K562 (cell line): ENCODE results near the gene TMEM151A. TPM values are rescaled to one million over a fixed set of nuclear protein-coding genes. Genes with fewer than 3 reads are reported as not detected.

ENCODE experiments used
- BCL6 ChIP-seq: fragments of 250-450 bp; sonication (Bioruptor Pico); IDR thresholded peaks from 2 replicates; pipeline ENCODE4 v1.4.0; 2020
- CHD1 ChIP-seq: fragments of 200-600 bp; sonication (generic); IDR thresholded peaks from one replicate; pipeline ENCODE4 v1.6.1; 2012; ENCODE audit warnings: mild to moderate bottlenecking, moderate library complexity, low read length, inconsistent platforms
- GMEB1 ChIP-seq: fragments of 250-450 bp; sonication (Bioruptor Pico); IDR thresholded peaks from 2 replicates; pipeline ENCODE4 v1.4.0; 2020; ENCODE audit warnings: mild to moderate bottlenecking
- HDAC6 ChIP-seq: IDR thresholded peaks from 2 replicates; pipeline ENCODE4 v1.6.1; 2012; ENCODE audit warnings: low read depth, mild to moderate bottlenecking, control low read depth, inconsistent platforms, low read length, moderate library complexity
- KLF16 ChIP-seq: IDR thresholded peaks from 2 replicates; pipeline ENCODE4 v1.6.1; 2016; ENCODE audit warnings: antibody characterized with exemption
- MYBL2 ChIP-seq, 2 experiments: fragments of 450-650 bp in 1 of 2; sonication (generic) in 1 of 2; formaldehyde crosslinking in 1 of 2; IDR thresholded peaks; 2 replicates each; pipeline versions ENCODE4 v1.6.1 to v1.8.1; 2017 to 2022; ENCODE audit warnings: borderline replicate concordance in 1 of 2, inconsistent platforms in 1 of 2, low read depth in 1 of 2, mild to moderate bottlenecking in 1 of 2, missing genetic modification reagents in 1 of 2, moderate library complexity in 1 of 2
- NELFE ChIP-seq: IDR thresholded peaks from 2 replicates; pipeline ENCODE4 v1.6.1; 2011; ENCODE audit warnings: mild to moderate bottlenecking; ENCODE audit not compliant: insufficient read depth, insufficient read length
- NFATC3 ChIP-seq: fragments of 450-650 bp; IDR thresholded peaks from 2 replicates; pipeline ENCODE4 v1.6.1; 2017; ENCODE audit warnings: mild to moderate bottlenecking
- RNF219 ChIP-seq: fragments of 250-450 bp; sonication (Bioruptor Pico); IDR thresholded peaks from 2 replicates; pipeline ENCODE4 v1.5.0; 2022; ENCODE audit warnings: mild to moderate bottlenecking
- SMAD4 ChIP-seq: fragments of 250-450 bp; sonication (Bioruptor Pico); conservative IDR thresholded peaks from 2 replicates; pipeline ENCODE4 v1.8.0; 2021; ENCODE audit warnings: inconsistent platforms, mild to moderate bottlenecking, moderate library complexity
- SNRNP70 ChIP-seq: fragments of 200-400 bp; formaldehyde crosslinking; optimal IDR thresholded peaks from 2 replicates; pipeline ENCODE3; 2017; ENCODE audit warnings: low read depth, low read length
- TAL1 ChIP-seq: fragments of 450-650 bp; IDR thresholded peaks from 2 replicates; pipeline ENCODE4 v1.6.1; 2016; ENCODE audit warnings: mild to moderate bottlenecking
- ZKSCAN3 ChIP-seq: fragments of 250-450 bp; sonication (Bioruptor Pico); IDR thresholded peaks from 2 replicates; pipeline ENCODE4 v1.4.0; 2020
- ZNF644 ChIP-seq: fragments of 200-800 bp; sonication (Bioruptor generic); IDR thresholded peaks from 2 replicates; pipeline ENCODE4 v1.6.1; 2016; ENCODE audit warnings: low read depth, missing genetic modification characterization, missing compliant biosample characterization
- ZZZ3 ChIP-seq: fragments of 450-650 bp; IDR thresholded peaks from 2 replicates; pipeline ENCODE4 v1.6.1; 2016; ENCODE audit warnings: antibody characterized with exemption, mild to moderate bottlenecking, moderate library complexity
- polyA plus RNA-seq, 8 experiments: library from polyadenylated mRNA; depleted of rRNA in 4 of 8; stranded (reverse) in 5 of 8; unstranded in 3 of 8; fragments of >200 nt; fragmentation: Nextera tagmentation in 2 of 8; fragmentation: Illumina TruSeq in 1 of 8; extraction: Ambion mirVana in 2 of 8; extraction: Trizol in 1 of 8; gene quantifications; 2 replicates each; pipeline versions ENCODE4 v1.2.1 to v1.2.3, GENCODE V29; 2011 to 2014; ENCODE audit warnings: inconsistent platforms in 1 of 8, missing spikeins in 1 of 8
- total RNA-seq, 7 experiments: library from RNA; depleted of rRNA in 6 of 7; stranded (reverse); fragments of >200 nt in 6 of 7; fragmentation: Illumina TruSeq in 2 of 7; extraction: Trizol in 2 of 7; gene quantifications; 2 replicates each; pipeline versions ENCODE4 v1.2.1 to v1.2.3, GENCODE V29; 2011 to 2021; ENCODE audit warnings: low replicate concordance in 1 of 7
- TF ChIP-seq, protein P1 (sequence below): IDR thresholded peaks from 3 replicates; pipeline ENCODE4 v1.6.1; 2011; ENCODE audit warnings: borderline replicate concordance, mild to moderate bottlenecking; ENCODE audit not compliant: insufficient read length, insufficient read depth
- TF ChIP-seq, protein P2 (sequence below), 2 experiments: fragments of 450-650 bp; conservative IDR thresholded peaks; 2 replicates each; pipeline ENCODE4 v1.6.1; 2017; ENCODE audit warnings: mild to moderate bottlenecking in 2 of 2, moderate library complexity in 2 of 2

TMEM151A gene
- total and polyA plus RNA-seq, 9 of the 15 experiments (the other 6 are each of a cell fraction or from before 2014, with no cell fraction given): not detected

DNA sequence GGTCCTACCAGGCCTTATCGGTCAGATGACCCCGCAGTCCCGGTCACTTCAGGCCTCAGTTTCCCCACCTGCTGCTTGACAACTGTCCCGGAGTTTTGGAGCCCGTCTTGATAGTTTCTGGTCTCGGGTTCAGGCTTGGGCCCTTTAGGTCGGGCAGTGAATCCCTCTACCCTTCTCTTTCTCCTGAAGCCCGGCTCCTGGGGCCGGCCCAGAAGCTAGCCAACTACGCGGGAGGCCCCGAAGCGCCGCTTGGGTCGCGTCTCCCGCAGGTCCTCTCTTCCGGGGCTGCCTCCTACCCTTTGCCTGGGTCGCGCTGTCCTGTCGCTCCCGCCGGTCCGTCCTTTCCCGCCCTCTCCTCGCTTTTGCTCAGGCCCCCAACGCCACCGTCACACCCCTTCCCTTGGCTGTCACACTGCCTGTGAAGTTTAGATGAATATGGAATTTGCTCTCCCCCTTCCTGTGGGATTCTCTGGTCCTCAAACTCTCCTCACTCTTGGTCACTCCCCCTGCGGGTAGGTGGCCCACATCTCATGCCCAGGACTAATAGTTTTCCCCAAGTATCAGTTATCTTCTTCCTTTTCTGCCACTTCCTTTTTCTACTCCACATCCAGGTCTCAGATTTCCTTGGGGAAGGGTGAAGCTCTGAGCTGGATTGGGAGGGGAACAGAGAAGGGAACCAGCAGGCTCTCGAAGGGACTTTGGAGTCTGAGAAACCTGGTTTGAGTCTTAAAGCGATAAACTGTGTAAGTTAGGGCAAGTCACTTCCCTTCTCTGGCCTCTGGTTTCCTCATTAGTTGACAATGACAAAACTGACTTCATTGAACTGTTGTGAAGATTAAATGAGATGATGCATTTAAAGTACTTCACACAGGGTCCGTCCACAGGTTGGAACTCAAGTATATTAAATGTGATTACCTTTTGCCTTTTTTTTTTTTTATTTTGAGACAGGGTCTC lies 22.5 kb upstream of the TMEM151A start (continued):
- TF ChIP-seq CHD1 (peak; percentile 92), ZZZ3 (no peak; the same call in 1 of the 2 replicates), GMEB1 (CRISPR knock-in tag) (no peak), NELFE (no peak), ZKSCAN3 (CRISPR knock-in tag) (no peak), TAL1 (no peak), ZNF644 (no peak), RNF219 (no peak), BCL6 (CRISPR knock-in tag) (no peak), HDAC6 (no peak), MYBL2 (IDR thresholded peaks at IDR 0.05; ENCODE audit: low read depth) (no peak), MYBL2 (CRISPR knock-in tag; IDR thresholded peaks at IDR 0.05; ENCODE audit: borderline replicate concordance) (no peak), KLF16 (no peak), SNRNP70 (no peak), NFATC3 (no peak), SMAD4 (CRISPR knock-in tag) (no peak)
- TF ChIP-seq, protein P1, sequence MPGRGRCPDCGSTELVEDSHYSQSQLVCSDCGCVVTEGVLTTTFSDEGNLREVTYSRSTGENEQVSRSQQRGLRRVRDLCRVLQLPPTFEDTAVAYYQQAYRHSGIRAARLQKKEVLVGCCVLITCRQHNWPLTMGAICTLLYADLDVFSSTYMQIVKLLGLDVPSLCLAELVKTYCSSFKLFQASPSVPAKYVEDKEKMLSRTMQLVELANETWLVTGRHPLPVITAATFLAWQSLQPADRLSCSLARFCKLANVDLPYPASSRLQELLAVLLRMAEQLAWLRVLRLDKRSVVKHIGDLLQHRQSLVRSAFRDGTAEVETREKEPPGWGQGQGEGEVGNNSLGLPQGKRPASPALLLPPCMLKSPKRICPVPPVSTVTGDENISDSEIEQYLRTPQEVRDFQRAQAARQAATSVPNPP: no peak
- TF ChIP-seq, protein P2, sequence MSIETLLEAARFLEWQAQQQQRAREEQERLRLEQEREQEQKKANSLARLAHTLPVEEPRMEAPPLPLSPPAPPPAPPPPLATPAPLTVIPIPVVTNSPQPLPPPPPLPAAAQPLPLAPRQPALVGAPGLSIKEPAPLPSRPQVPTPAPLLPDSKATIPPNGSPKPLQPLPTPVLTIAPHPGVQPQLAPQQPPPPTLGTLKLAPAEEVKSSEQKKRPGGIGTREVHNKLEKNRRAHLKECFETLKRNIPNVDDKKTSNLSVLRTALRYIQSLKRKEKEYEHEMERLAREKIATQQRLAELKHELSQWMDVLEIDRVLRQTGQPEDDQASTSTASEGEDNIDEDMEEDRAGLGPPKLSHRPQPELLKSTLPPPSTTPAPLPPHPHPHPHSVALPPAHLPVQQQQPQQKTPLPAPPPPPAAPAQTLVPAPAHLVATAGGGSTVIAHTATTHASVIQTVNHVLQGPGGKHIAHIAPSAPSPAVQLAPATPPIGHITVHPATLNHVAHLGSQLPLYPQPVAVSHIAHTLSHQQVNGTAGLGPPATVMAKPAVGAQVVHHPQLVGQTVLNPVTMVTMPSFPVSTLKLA (conservative IDR thresholded peaks at IDR 0.05): no peak
